Lung (tissue), 12 donors: ENCODE data around the gene TAPT1. TPM values are rescaled to one million over a fixed set of nuclear protein-coding genes. Genes with fewer than 3 reads are reported as not detected.

Experiments
- ATAC-seq: fragments of 200-7000 bp; cut with Tn5 transposase; one replicate; pipeline ENCODE4 v1.9.1; 2020; ENCODE audit warnings: moderate number of reproducible peaks; ENCODE audit not compliant: insufficient read depth, low FRiP score
- DNase-seq, 3 donors: peaks; one replicate each; pipeline ENCODE4 v3.0.0-alpha.2; 2013 to 2017
- H3K27ac ChIP-seq, 2 donors: one replicate each; pipeline ENCODE4 v1.5.1; 2013; ENCODE audit warnings: mild to moderate bottlenecking in 2 of 2, moderate library complexity in 2 of 2, control low read depth in 1 of 2, inconsistent platforms in 1 of 2, low read depth in 1 of 2, low read length in 1 of 2
- H3K27me3 ChIP-seq, 3 donors: one replicate each; pipeline ENCODE4 v1.5.1; 2013; ENCODE audit warnings: low read length in 2 of 3; ENCODE audit not compliant: control insufficient read depth in 3 of 3, insufficient read depth in 3 of 3
- H3K36me3 ChIP-seq, 4 donors: one replicate each; pipeline ENCODE4 v1.5.1; 2013; ENCODE audit warnings: low read length in 4 of 4, mild to moderate bottlenecking in 1 of 4, moderate library complexity in 1 of 4; ENCODE audit not compliant: control insufficient read depth in 4 of 4, insufficient read depth in 4 of 4
- H3K4me1 ChIP-seq, 5 donors: one replicate each; pipeline ENCODE4 v1.5.1; 2013; ENCODE audit warnings: low read length in 5 of 5, mild to moderate bottlenecking in 2 of 5, moderate library complexity in 1 of 5; ENCODE audit not compliant: control insufficient read depth in 5 of 5, insufficient read depth in 5 of 5
- H3K4me3 ChIP-seq: one replicate; pipeline ENCODE4 v1.5.1; 2013; ENCODE audit warnings: mild to moderate bottlenecking, control low read depth, moderate library complexity
- H3K9ac ChIP-seq, 2 donors: one replicate each; pipeline ENCODE4 v1.5.1; 2013; ENCODE audit warnings: low read length in 2 of 2, control low read depth in 1 of 2; ENCODE audit not compliant: insufficient read depth in 1 of 2
- H3K9me3 ChIP-seq, 4 donors: one replicate each; pipeline ENCODE4 v1.5.1; 2013; ENCODE audit warnings: low read length in 3 of 4, mild to moderate bottlenecking in 1 of 4, moderate library complexity in 1 of 4; ENCODE audit not compliant: control insufficient read depth in 4 of 4, insufficient read depth in 3 of 4
- CTCF ChIP-seq: IDR thresholded peaks from 2 replicates; pipeline ENCODE4 v1.5.1; 2012; ENCODE audit warnings: mild to moderate bottlenecking; ENCODE audit errors: control extremely low read depth, extremely low read depth
- WGBS, 2 donors: extraction: QIAGEN DNeasy Blood & Tissue Kit; methylation state at CpG; one replicate each; pipeline ENCODE4 v1.1.7; 2013; 5-methylcytosine and 5-hydroxymethylcytosine counted together
- polyA plus RNA-seq, 2 donors: library from polyadenylated mRNA; stranded (reverse); fragments of 200-250 nt; gene quantifications; one replicate each; pipeline ENCODE4 v1.2.1, GENCODE V29; 2013
- total RNA-seq, 2 donors: library from RNA; depleted of rRNA in 1 of 2; stranded (reverse); fragments of >200 nt in 1 of 2; gene quantifications; one replicate each; pipeline ENCODE4 v1.2.1, GENCODE V29; 2014 to 2021
- donor health status: control.
- donor health status: control.
- donor health status: Bipolar disorder and iron deficiency.
- donor health status: healthy.
- donor health status: DM: yes; HTN: yes; CAD: no.

Gene TAPT1
- total and polyA plus RNA-seq, 4 donors: 13.8 to 102 (median 30.2) TPM

GRCh38 chr4:16160457-16160856 is 65.8 kb downstream of the TAPT1 start:
- DNase-seq (no peak), ATAC-seq (no peak)
- no peaks in the 10 kb centered on the region for H3K27me3 ChIP-seq
- peaks cover 10 to 18% (median 15%) of the 10 kb centered on the region in 4 donors for H3K36me3 ChIP-seq
- peaks cover 0 to 3% (median under 1%) of the 10 kb centered on the region in 4 donors for H3K9me3 ChIP-seq
- 80 to 82% methylated on average over 3 of the region's 3 CpGs for WGBS, 2 donors
- H3K9ac ChIP-seq: no peak overlapping the region
- peaks cover 0 to 9% (median 0%) of the 10 kb centered on the region in 5 donors for H3K4me1 ChIP-seq
- H3K4me3 ChIP-seq: no peak overlapping the region
- H3K27ac ChIP-seq: no peak overlapping the region
- no peak for TF ChIP-seq CTCF

GRCh38 chr4:16159286-16159685 is 67.0 kb downstream of the TAPT1 start:
- WGBS, 2 donors: 72 to 83% methylated on average over 3 of the region's 3 CpGs
- ATAC-seq (no peak), DNase-seq (no peak)
- H3K36me3 ChIP-seq: peaks cover 8 to 17% (median 11%) of the 10 kb centered on the region in 4 donors
- no peak overlapping the region for H3K27ac ChIP-seq
- no peak overlapping the region for H3K4me3 ChIP-seq
- TF ChIP-seq CTCF: no peak
- no peaks in the 10 kb centered on the region for H3K27me3 ChIP-seq
- peaks cover 0 to 3% (median under 1%) of the 10 kb centered on the region in 4 donors for H3K9me3 ChIP-seq
- H3K9ac ChIP-seq: no peak overlapping the region
- peaks cover 0 to 9% (median 0%) of the 10 kb centered on the region in 5 donors for H3K4me1 ChIP-seq

GRCh38 chr4:16158504-16158852 is 67.8 kb downstream of the TAPT1 start:
- Histone ChIP-seq H3K27ac (no peak overlapping the region), H3K27me3 (no peaks in the 10 kb centered on the region), H3K4me1 (peaks cover 0 to 9% (median 3%) of the 10 kb centered on the region in 5 donors), H3K4me3 (no peak overlapping the region), H3K9ac (no peak overlapping the region), H3K36me3 (peaks cover 4 to 10% (median 7%) of the 10 kb centered on the region in 4 donors), H3K9me3 (peaks cover 0 to 3% (median under 1%) of the 10 kb centered on the region in 4 donors)
- 66 to 85% methylated on average over 3 of the region's 3 CpGs for WGBS, 2 donors
- DNase-seq (no peak), ATAC-seq (no peak)
- TF ChIP-seq CTCF: no peak
